ENCODE results near the gene GRIK3.

Gene GRIK3

GRCh38 chr1:37043101-37043500, 8.8 kb upstream of the GRIK3 start:
- no peak for DNase-seq (ENCODE audit: low read depth in 2 of 2)

GRCh38 chr1:37042506-37042905, 8.2 kb upstream of the GRIK3 start:
- no peak for DNase-seq (ENCODE audit: low read depth in 2 of 2)

- DNase-seq (ENCODE audit: low read depth in 2 of 2): no peak
Observed at GRCh38 chr1:37041483-37041882, 7.2 kb upstream of the GRIK3 start.

- no peak for DNase-seq (ENCODE audit: low read depth in 2 of 2)
Observed at GRCh38 chr1:37040773-37041172, 6.5 kb upstream of the GRIK3 start.

GRCh38 chr1:37040261-37040660, 5.9 kb upstream of the GRIK3 start:
- no peak for DNase-seq (ENCODE audit: low read depth in 2 of 2)

GRCh38 chr1:37038227-37039093, 4.1 kb upstream of the GRIK3 start:
- no peak for DNase-seq (ENCODE audit: low read depth in 2 of 2)

GRCh38 chr1:37037690-37038089, 3.4 kb upstream of the GRIK3 start:
- DNase-seq (ENCODE audit: low read depth in 2 of 2): no peak

GRCh38 chr1:37036667-37037053, 2.3 kb upstream of the GRIK3 start:
- no peak for DNase-seq (ENCODE audit: low read depth in 2 of 2)

- DNase-seq (ENCODE audit: low read depth in 2 of 2): no peak
Observed at GRCh38 chr1:37035796-37036666, 1.7 kb upstream of the GRIK3 start.

GRCh38 chr1:37035014-37035691, 838 bp upstream of the GRIK3 start:
- DNase-seq (ENCODE audit: low read depth in 2 of 2): no peak

GRCh38 chr1:37033355-37034101, 787 bp downstream of the GRIK3 start:
- DNase-seq (ENCODE audit: low read depth in 2 of 2): no peak

- DNase-seq (ENCODE audit: low read depth in 2 of 2): no peak
Observed at GRCh38 chr1:37032660-37033354, 1.5 kb downstream of the GRIK3 start.

- no peak for DNase-seq (ENCODE audit: low read depth in 2 of 2)
Observed at GRCh38 chr1:37031871-37032270, 2.4 kb downstream of the GRIK3 start.

GRCh38 chr1:37031429-37031828, 2.9 kb downstream of the GRIK3 start:
- DNase-seq (ENCODE audit: low read depth in 2 of 2): no peak

GRCh38 chr1:37028981-37029617, 5.2 kb downstream of the GRIK3 start:
- DNase-seq (ENCODE audit: low read depth in 2 of 2): no peak

- no peak for DNase-seq (ENCODE audit: low read depth in 2 of 2)
Observed at GRCh38 chr1:37021502-37021901, 12.8 kb downstream of the GRIK3 start.

- no peak for DNase-seq (ENCODE audit: low read depth in 2 of 2)
Observed at GRCh38 chr1:37020653-37021277, 13.6 kb downstream of the GRIK3 start.

- no peak for DNase-seq (ENCODE audit: low read depth in 2 of 2)
Observed at GRCh38 chr1:37018510-37018909, 15.8 kb downstream of the GRIK3 start.

GRCh38 chr1:37017720-37018119, 16.6 kb downstream of the GRIK3 start:
- DNase-seq (ENCODE audit: low read depth in 2 of 2): no peak

GRCh38 chr1:37016121-37016520, 18.2 kb downstream of the GRIK3 start:
- no peak for DNase-seq (ENCODE audit: low read depth in 2 of 2)

Measured in stimulated activated CD8-positive, alpha-beta memory T cell treated with anti-CD3 and anti-CD28 coated beads, Interleukin-15, amount 100 ng/mL, for 4 hours (primary cell).